Measurements from ENCODE around the gene CCL8. TPM values are rescaled to one million over a fixed set of nuclear protein-coding genes. Genes with fewer than 3 reads are reported as not detected.

The CCL8 gene
- total RNA-seq, 1 donor from 2014 or later: 1.0 TPM

- Histone ChIP-seq H3K27me3 (ENCODE audit: control insufficient read depth in 3 of 3, insufficient read depth in 3 of 3, low read length in 3 of 3) (no peaks in the 10 kb centered on the region), H3K4me1 (ENCODE audit: control insufficient read depth in 3 of 3, insufficient read depth in 3 of 3, low read length in 3 of 3) (no peaks in the 10 kb centered on the region), H3K9ac (ENCODE audit: low read depth in 1 of 3, low read length in 3 of 3) (no peak overlapping the region), H3K4me3 (ENCODE audit: low read length in 3 of 3) (no peak overlapping the region), H3K36me3 (ENCODE audit: control insufficient read depth in 3 of 3, insufficient read depth in 3 of 3, low read length in 3 of 3) (no peaks in the 10 kb centered on the region), H3K9me3 (ENCODE audit: control insufficient read depth in 3 of 3, low read length in 3 of 3) (no peaks in the 10 kb centered on the region), H3K27ac (ENCODE audit: low read depth, low read length) (no peak overlapping the region)
Observed at GRCh38 chr17:34347063-34347462, 27.8 kb downstream of the CCL8 start.

- Histone ChIP-seq H3K27ac (ENCODE audit: low read depth, low read length) (no peak overlapping the region), H3K9ac (ENCODE audit: low read depth in 1 of 3, low read length in 3 of 3) (no peak overlapping the region), H3K36me3 (ENCODE audit: control insufficient read depth in 3 of 3, insufficient read depth in 3 of 3, low read length in 3 of 3) (no peaks in the 10 kb centered on the region), H3K9me3 (ENCODE audit: control insufficient read depth in 3 of 3, low read length in 3 of 3) (peaks cover 0 to 4% (median 0%) of the 10 kb centered on the region in 3 donors), H3K27me3 (ENCODE audit: control insufficient read depth in 3 of 3, insufficient read depth in 3 of 3, low read length in 3 of 3) (no peaks in the 10 kb centered on the region), H3K4me1 (ENCODE audit: control insufficient read depth in 3 of 3, insufficient read depth in 3 of 3, low read length in 3 of 3) (no peaks in the 10 kb centered on the region), H3K4me3 (ENCODE audit: low read length in 3 of 3) (no peak overlapping the region)
Observed at GRCh38 chr17:34349751-34350150, 30.5 kb downstream of the CCL8 start.

GRCh38 chr17:34351096-34351495, 31.9 kb downstream of the CCL8 start:
- H3K27ac ChIP-seq (ENCODE audit: low read depth, low read length): no peak overlapping the region
- no peaks in the 10 kb centered on the region for H3K27me3 ChIP-seq (ENCODE audit: control insufficient read depth in 3 of 3, insufficient read depth in 3 of 3, low read length in 3 of 3)
- no peaks in the 10 kb centered on the region for H3K4me1 ChIP-seq (ENCODE audit: control insufficient read depth in 3 of 3, insufficient read depth in 3 of 3, low read length in 3 of 3)
- H3K36me3 ChIP-seq (ENCODE audit: control insufficient read depth in 3 of 3, insufficient read depth in 3 of 3, low read length in 3 of 3): no peaks in the 10 kb centered on the region
- H3K9me3 ChIP-seq (ENCODE audit: control insufficient read depth in 3 of 3, low read length in 3 of 3): peaks cover 0 to 4% (median 0%) of the 10 kb centered on the region in 3 donors
- no peak overlapping the region for H3K9ac ChIP-seq (ENCODE audit: low read depth in 1 of 3, low read length in 3 of 3)
- H3K4me3 ChIP-seq (ENCODE audit: low read length in 3 of 3): no peak overlapping the region

- no peaks in the 10 kb centered on the region for H3K4me1 ChIP-seq (ENCODE audit: control insufficient read depth in 3 of 3, insufficient read depth in 3 of 3, low read length in 3 of 3)
Observed at GRCh38 chr17:34352191-34352590, 33.0 kb downstream of the CCL8 start.

GRCh38 chr17:34354637-34355036, 35.4 kb downstream of the CCL8 start:
- no peak overlapping the region for H3K27ac ChIP-seq (ENCODE audit: low read depth, low read length)
- no peaks in the 10 kb centered on the region for H3K27me3 ChIP-seq (ENCODE audit: control insufficient read depth in 3 of 3, insufficient read depth in 3 of 3, low read length in 3 of 3)
- H3K9ac ChIP-seq (ENCODE audit: low read depth in 1 of 3, low read length in 3 of 3): no peak overlapping the region
- H3K4me3 ChIP-seq (ENCODE audit: low read length in 3 of 3): no peak overlapping the region
- no peaks in the 10 kb centered on the region for H3K4me1 ChIP-seq (ENCODE audit: control insufficient read depth in 3 of 3, insufficient read depth in 3 of 3, low read length in 3 of 3)
- peaks cover 0 to 4% (median 0%) of the 10 kb centered on the region in 3 donors for H3K9me3 ChIP-seq (ENCODE audit: control insufficient read depth in 3 of 3, low read length in 3 of 3)
- H3K36me3 ChIP-seq (ENCODE audit: control insufficient read depth in 3 of 3, insufficient read depth in 3 of 3, low read length in 3 of 3): no peaks in the 10 kb centered on the region

More at GRCh38 chr17:34352191-34352590, 33.0 kb downstream of the CCL8 start:
- no peaks in the 10 kb centered on the region for H3K36me3 ChIP-seq (ENCODE audit: control insufficient read depth in 3 of 3, insufficient read depth in 3 of 3, low read length in 3 of 3)
- no peaks in the 10 kb centered on the region for H3K27me3 ChIP-seq (ENCODE audit: control insufficient read depth in 3 of 3, insufficient read depth in 3 of 3, low read length in 3 of 3)
- no peak overlapping the region for H3K9ac ChIP-seq (ENCODE audit: low read depth in 1 of 3, low read length in 3 of 3)
- H3K9me3 ChIP-seq (ENCODE audit: control insufficient read depth in 3 of 3, low read length in 3 of 3): peaks cover 0 to 4% (median 0%) of the 10 kb centered on the region in 3 donors
- H3K4me3 ChIP-seq (ENCODE audit: low read length in 3 of 3): no peak overlapping the region
- no peak overlapping the region for H3K27ac ChIP-seq (ENCODE audit: low read depth, low read length)

GRCh38 chr17:34356194-34356593, 37.0 kb downstream of the CCL8 start, which contains the start of gene CCL13:
CCL13 (plus strand) TSS chr17:34356480; CDS start chr17:34356527, 47 bp downstream.
- Histone ChIP-seq H3K36me3 (ENCODE audit: control insufficient read depth in 3 of 3, insufficient read depth in 3 of 3, low read length in 3 of 3) (no peaks in the 10 kb centered on the region), H3K9me3 (ENCODE audit: control insufficient read depth in 3 of 3, low read length in 3 of 3) (peaks cover 0 to 4% (median 0%) of the 10 kb centered on the region in 3 donors), H3K27ac (ENCODE audit: low read depth, low read length) (no peak within 1 kb of the TSS), H3K27me3 (ENCODE audit: control insufficient read depth in 3 of 3, insufficient read depth in 3 of 3, low read length in 3 of 3) (no peaks in the 10 kb centered on the region), H3K9ac (ENCODE audit: low read depth in 1 of 3, low read length in 3 of 3) (no peak within 1 kb of the TSS), H3K4me1 (ENCODE audit: control insufficient read depth in 3 of 3, insufficient read depth in 3 of 3, low read length in 3 of 3) (no peaks in the 10 kb centered on the region), H3K4me3 (ENCODE audit: low read length in 3 of 3) (no peak within 1 kb of the TSS)

GRCh38 chr17:34357398-34357797, 38.2 kb downstream of the CCL8 start:
- no peaks in the 10 kb centered on the region for H3K36me3 ChIP-seq (ENCODE audit: control insufficient read depth in 3 of 3, insufficient read depth in 3 of 3, low read length in 3 of 3)
- no peaks in the 10 kb centered on the region for H3K4me1 ChIP-seq (ENCODE audit: control insufficient read depth in 3 of 3, insufficient read depth in 3 of 3, low read length in 3 of 3)
- no peak overlapping the region for H3K27ac ChIP-seq (ENCODE audit: low read depth, low read length)
- peaks cover 0 to 4% (median under 1%) of the 10 kb centered on the region in 3 donors for H3K27me3 ChIP-seq (ENCODE audit: control insufficient read depth in 3 of 3, insufficient read depth in 3 of 3, low read length in 3 of 3)
- peaks cover 0 to 4% (median 0%) of the 10 kb centered on the region in 3 donors for H3K9me3 ChIP-seq (ENCODE audit: control insufficient read depth in 3 of 3, low read length in 3 of 3)
- H3K4me3 ChIP-seq (ENCODE audit: low read length in 3 of 3): no peak overlapping the region
- no peak overlapping the region for H3K9ac ChIP-seq (ENCODE audit: low read depth in 1 of 3, low read length in 3 of 3)

- H3K4me1 ChIP-seq (ENCODE audit: control insufficient read depth in 3 of 3, insufficient read depth in 3 of 3, low read length in 3 of 3): no peaks in the 10 kb centered on the region
- H3K36me3 ChIP-seq (ENCODE audit: control insufficient read depth in 3 of 3, insufficient read depth in 3 of 3, low read length in 3 of 3): no peaks in the 10 kb centered on the region
- H3K9me3 ChIP-seq (ENCODE audit: control insufficient read depth in 3 of 3, low read length in 3 of 3): no peaks in the 10 kb centered on the region
- no peak overlapping the region for H3K9ac ChIP-seq (ENCODE audit: low read depth in 1 of 3, low read length in 3 of 3)
- no peak overlapping the region for H3K4me3 ChIP-seq (ENCODE audit: low read length in 3 of 3)
- no peak overlapping the region for H3K27ac ChIP-seq (ENCODE audit: low read depth, low read length)
- H3K27me3 ChIP-seq (ENCODE audit: control insufficient read depth in 3 of 3, insufficient read depth in 3 of 3, low read length in 3 of 3): peaks cover 0 to 14% (median 10%) of the 10 kb centered on the region in 3 donors
Observed at GRCh38 chr17:34358631-34359030, 39.4 kb downstream of the CCL8 start.

GRCh38 chr17:34360601-34361270, 41.5 kb downstream of the CCL8 start:
- Histone ChIP-seq H3K27ac (ENCODE audit: low read depth, low read length) (no peak overlapping the region), H3K36me3 (ENCODE audit: control insufficient read depth in 3 of 3, insufficient read depth in 3 of 3, low read length in 3 of 3) (no peaks in the 10 kb centered on the region), H3K9ac (ENCODE audit: low read depth in 1 of 3, low read length in 3 of 3) (no peak overlapping the region), H3K27me3 (ENCODE audit: control insufficient read depth in 3 of 3, insufficient read depth in 3 of 3, low read length in 3 of 3) (peaks cover 0 to 14% (median 10%) of the 10 kb centered on the region in 3 donors), H3K4me3 (ENCODE audit: low read length in 3 of 3) (no peak overlapping the region), H3K9me3 (ENCODE audit: control insufficient read depth in 3 of 3, low read length in 3 of 3) (no peaks in the 10 kb centered on the region), H3K4me1 (ENCODE audit: control insufficient read depth in 3 of 3, insufficient read depth in 3 of 3, low read length in 3 of 3) (no peaks in the 10 kb centered on the region)

GRCh38 chr17:34361478-34362061, 42.3 kb downstream of the CCL8 start:
- H3K4me1 ChIP-seq (ENCODE audit: control insufficient read depth in 3 of 3, insufficient read depth in 3 of 3, low read length in 3 of 3): no peaks in the 10 kb centered on the region
- no peak overlapping the region for H3K27ac ChIP-seq (ENCODE audit: low read depth, low read length)
- H3K36me3 ChIP-seq (ENCODE audit: control insufficient read depth in 3 of 3, insufficient read depth in 3 of 3, low read length in 3 of 3): no peaks in the 10 kb centered on the region
- peaks cover 4 to 16% (median 11%) of the 10 kb centered on the region in 3 donors for H3K27me3 ChIP-seq (ENCODE audit: control insufficient read depth in 3 of 3, insufficient read depth in 3 of 3, low read length in 3 of 3)
- H3K9ac ChIP-seq (ENCODE audit: low read depth in 1 of 3, low read length in 3 of 3): no peak overlapping the region
- no peaks in the 10 kb centered on the region for H3K9me3 ChIP-seq (ENCODE audit: control insufficient read depth in 3 of 3, low read length in 3 of 3)
- no peak overlapping the region for H3K4me3 ChIP-seq (ENCODE audit: low read length in 3 of 3)
